Stomach (tissue), 9 donors: Measurements from ENCODE around the gene ACTN4. TPM values are rescaled to one million over a fixed set of nuclear protein-coding genes. Genes with fewer than 3 reads are reported as not detected.

ENCODE experiments used
- DNase-seq, 2 donors: peaks; one replicate each; pipeline versions ENCODE4 v3.0.0 to v3.0.0-alpha.2; 2013 to 2019
- H3K27ac ChIP-seq, 5 donors: fragments of 200-600 bp in 4 of 5; sonication (generic) in 4 of 5; one replicate each; pipeline ENCODE4 v1.5.1; 2013 to 2019; ENCODE audit warnings: mild to moderate bottlenecking in 1 of 5, moderate library complexity in 1 of 5
- H3K27me3 ChIP-seq, 3 donors: fragments of 200-600 bp; sonication (generic); one replicate each; pipeline ENCODE4 v1.5.1; 2017 to 2019; ENCODE audit warnings: mixed run types in 1 of 3
- H3K36me3 ChIP-seq, 4 donors: fragments of 200-600 bp; sonication (generic); 1 replicate in 3 of 4; 2 replicates in 1 of 4; pipeline ENCODE4 v1.5.1; 2016 to 2019
- H3K4me1 ChIP-seq, 4 donors: fragments of 200-600 bp; sonication (generic); one replicate each; pipeline ENCODE4 v1.5.1; 2016 to 2019
- H3K4me3 ChIP-seq, 4 donors: fragments of 200-600 bp; sonication (generic) in 3 of 4; one replicate each; pipeline ENCODE4 v1.5.1; 2016 to 2019; ENCODE audit warnings: mild to moderate bottlenecking in 1 of 4
- H3K9me3 ChIP-seq, 4 donors: fragments of 200-600 bp; sonication (generic); one replicate each; pipeline ENCODE4 v1.5.1; 2016 to 2019
- CTCF ChIP-seq, 7 experiments: fragments of 450-650 bp in 4 of 7; fragments of 200-600 bp in 3 of 7; sonication (generic) in 3 of 7; IDR thresholded peaks; one replicate each; pipeline ENCODE4 v1.5.1; 2016 to 2019; ENCODE audit warnings: antibody characterized with exemption in 7 of 7, control low read depth in 2 of 7, mild to moderate bottlenecking in 1 of 7
- EP300 ChIP-seq: sonication (generic); formaldehyde crosslinking; IDR thresholded peaks from one replicate; pipeline ENCODE4 v1.6.1; 2017; ENCODE audit warnings: antibody characterized with exemption
- POLR2A ChIP-seq, 4 donors: fragments of 450-650 bp; IDR thresholded peaks; one replicate each; pipeline ENCODE4 v1.6.1; 2016; ENCODE audit warnings: antibody characterized with exemption in 4 of 4, control low read depth in 2 of 4, mild to moderate bottlenecking in 1 of 4, moderate library complexity in 1 of 4
- POLR2AphosphoS5 ChIP-seq, 3 donors: sonication (generic); formaldehyde crosslinking; IDR thresholded peaks; one replicate each; pipeline ENCODE4 v1.6.1; 2016; ENCODE audit warnings: antibody characterized with exemption in 3 of 3
- WGBS, 5 donors: extraction: QIAGEN DNeasy Blood & Tissue Kit in 3 of 5; methylation state at CpG; one replicate each; pipeline versions ENCODE4 v1.1.5 to v1.1.7; 2013 to 2018; 5-methylcytosine and 5-hydroxymethylcytosine counted together
- intact Hi-C: fragments of 100-400 bp; cut with DNase I; formaldehyde crosslinking; loops from one replicate; pipeline ENCODE4 v1.15.1; 2023; ENCODE audit warnings: low total_unique reads
- polyA plus RNA-seq, 3 donors: library from polyadenylated mRNA; stranded (reverse); fragments of 200-250 nt; gene quantifications; one replicate each; pipeline ENCODE4 v1.2.3, GENCODE V29; 2013
- total RNA-seq, 5 donors: library from RNA; depleted of rRNA; stranded (reverse); fragments of >200 nt; gene quantifications; one replicate each; pipeline versions ENCODE4 v1.1.0 to v1.2.3, GENCODE V29; 2014 to 2016
- donor health status: healthy with polysubstance abuse.
- donor health status: Bipolar disorder and iron deficiency.
- donor health status: healthy.

The ACTN4 gene
- total and polyA plus RNA-seq, 8 donors: 55.3 to 343 (median 261) TPM

GRCh38 chr19:38705197-38706019 is 58.0 kb downstream of the ACTN4 start:
- TF ChIP-seq CTCF (IDR thresholded peaks at IDR 0.05) (no peak), POLR2A (IDR thresholded peaks at IDR 0.05) (no peak), POLR2AphosphoS5 (IDR thresholded peaks at IDR 0.05) (no peak), EP300 (no peak)
- no peak for DNase-seq
- no peaks in the 10 kb centered on the region for H3K27me3 ChIP-seq
- H3K9me3 ChIP-seq: no peaks in the 10 kb centered on the region
- WGBS, 5 donors: 64 to 81% (median 75%) methylated on average over 8 to 22 of the region's 22 CpGs
- H3K4me3 ChIP-seq: no peak overlapping the region
- peaks cover 57 to 96% (median 82%) of the 10 kb centered on the region in 4 donors for H3K4me1 ChIP-seq
- intact Hi-C loops: loop anchor here (10.0 kb wide), 1 partner anchor 51 kb away; no protein-coding TSS in a partner anchor
- H3K27ac ChIP-seq: peak overlapping the region; percentile 63 to 88 (median 74)
- H3K36me3 ChIP-seq: peaks cover 78 to 100% (median 97%) of the 10 kb centered on the region in 4 donors

- TF ChIP-seq POLR2A (IDR thresholded peaks at IDR 0.05) (no peak), CTCF (IDR thresholded peaks at IDR 0.05) (no peak), POLR2AphosphoS5 (IDR thresholded peaks at IDR 0.05) (no peak), EP300 (no peak)
- no peaks in the 10 kb centered on the region for H3K9me3 ChIP-seq
- peak overlapping the region; percentile 63 to 88 (median 74) for H3K27ac ChIP-seq
- WGBS, 5 donors: 42 to 63% (median 44%) methylated on average over 11 to 16 of the region's 16 CpGs
- DNase-seq: peak in 1 of 2 donors; percentile 60
- H3K27me3 ChIP-seq: no peaks in the 10 kb centered on the region
- intact Hi-C loops: loop anchor here (10.0 kb wide), 1 partner anchor 52 kb away; no protein-coding TSS in a partner anchor
- H3K36me3 ChIP-seq: peaks cover 88 to 100% (median 100%) of the 10 kb centered on the region in 4 donors
- H3K4me1 ChIP-seq: peaks cover 57 to 96% (median 79%) of the 10 kb centered on the region in 4 donors
- no peak overlapping the region for H3K4me3 ChIP-seq
Observed at GRCh38 chr19:38706792-38707511, 59.5 kb downstream of the ACTN4 start.

DNA sequence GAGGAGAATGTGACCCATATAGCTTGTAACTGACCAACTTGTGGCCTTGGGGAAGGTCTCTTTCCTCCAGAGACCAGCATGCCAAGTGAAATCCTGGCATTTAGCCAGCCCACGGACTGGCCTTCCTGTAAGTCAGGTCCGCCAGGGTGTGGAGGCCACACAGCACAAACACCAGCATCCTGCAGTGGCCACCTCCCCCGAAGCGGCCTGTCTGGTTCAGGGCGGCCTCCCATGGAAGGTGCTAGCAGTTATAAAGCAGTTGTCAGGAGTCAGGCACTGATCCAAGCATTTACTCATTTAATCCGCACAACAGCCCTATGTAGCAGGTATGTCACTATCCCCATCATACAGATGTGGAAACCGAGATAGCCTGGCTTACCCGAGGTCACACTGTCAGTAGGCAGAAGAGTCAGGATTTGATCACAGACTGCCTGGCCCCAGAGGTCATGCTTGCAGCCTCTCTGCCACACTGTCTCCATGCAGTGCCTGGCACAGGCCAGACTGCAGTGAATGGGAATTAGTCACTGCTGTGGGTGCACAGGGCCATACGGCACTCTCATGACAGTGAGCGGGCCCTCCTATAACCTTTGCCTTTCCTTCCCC is 60.2 kb downstream of the ACTN4 start:
- no peaks in the 10 kb centered on the region for H3K9me3 ChIP-seq
- peak in 1 of 7 experiments; percentile 11 for TF ChIP-seq CTCF (IDR thresholded peaks at IDR 0.05)
- peak in 2 of 3 donors; percentile 31 to 85 for TF ChIP-seq POLR2AphosphoS5 (IDR thresholded peaks at IDR 0.05)
- no peak for TF ChIP-seq POLR2A (IDR thresholded peaks at IDR 0.05)
- no peaks in the 10 kb centered on the region for H3K27me3 ChIP-seq
- intact Hi-C loops: loop anchor here (10.0 kb wide), 1 partner anchor 53 kb away; no protein-coding TSS in a partner anchor
- no peak overlapping the region for H3K4me3 ChIP-seq
- peak; percentile 86 to 94 for DNase-seq
- 24 to 50% (median 35%) methylated on average over 7 to 10 of the region's 10 CpGs for WGBS, 5 donors
- peak overlapping the region; percentile 63 to 88 (median 74) for H3K27ac ChIP-seq
- H3K4me1 ChIP-seq: peaks cover 59 to 96% (median 79%) of the 10 kb centered on the region in 4 donors
- H3K36me3 ChIP-seq: peaks cover 87 to 100% (median 100%) of the 10 kb centered on the region in 4 donors
